T-helper 1 cell treated with Interleukin-12 subunit alpha and Interleukin-12 subunit beta and Interleukin-4 antibody, amounts not matched to agents 30 μg/mL and 1 μg/mL, for 36 hours (primary cell): ENCODE data around the gene FHOD1.

Experiments
- H3K27ac Mint-ChIP-seq: one replicate; pipeline ENCODE4 v1.8.0; 2021; ENCODE audit warnings: mild to moderate bottlenecking, mixed read lengths
- H3K27me3 Mint-ChIP-seq: one replicate; pipeline ENCODE4 v1.8.0; 2021; ENCODE audit warnings: low read depth, mixed read lengths
- H3K36me3 Mint-ChIP-seq: one replicate; pipeline ENCODE4 v1.8.0; 2021; ENCODE audit warnings: low read depth, mixed read lengths
- H3K4me1 Mint-ChIP-seq: one replicate; pipeline ENCODE4 v1.8.0; 2021; ENCODE audit warnings: low read depth, mixed read lengths
- H3K4me3 Mint-ChIP-seq: one replicate; pipeline ENCODE4 v1.8.0; 2021; ENCODE audit warnings: mild to moderate bottlenecking, moderate library complexity, mixed read lengths
- H3K9me3 Mint-ChIP-seq: one replicate; pipeline ENCODE4 v1.8.0; 2021; ENCODE audit warnings: mixed read lengths

FHOD1 gene

DNA sequence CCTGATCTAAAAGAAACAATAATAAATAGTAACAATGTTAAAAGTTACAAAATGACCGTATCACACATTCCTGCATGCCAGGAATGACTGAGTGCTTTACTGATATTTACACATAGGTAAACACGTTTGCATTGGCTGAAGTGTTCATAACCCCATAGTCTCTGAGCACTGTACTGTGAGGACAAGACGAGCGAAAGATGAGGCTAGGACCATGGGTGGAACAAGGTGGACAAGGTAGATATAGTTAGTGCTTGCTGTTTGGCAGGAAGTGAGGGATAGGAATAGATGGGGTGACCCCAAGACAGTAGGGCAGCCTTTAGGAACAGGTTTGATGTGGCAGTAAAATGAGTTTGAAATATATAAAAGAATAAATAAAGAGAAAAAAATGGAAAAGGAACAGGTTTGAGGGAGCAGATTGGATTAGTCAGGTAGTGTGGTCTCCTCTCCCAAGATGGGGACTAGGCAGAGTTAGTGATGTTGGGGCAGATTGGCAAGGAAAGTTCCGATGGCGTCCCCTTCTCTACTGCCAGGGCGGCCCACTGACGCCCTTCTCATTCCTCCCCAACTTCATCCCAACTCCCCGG lies 55.8 kb downstream of the FHOD1 start:
- peak overlapping the region; percentile 81 for H3K27ac Mint-ChIP-seq
- no peaks in the 10 kb centered on the region for H3K9me3 Mint-ChIP-seq
- H3K4me3 Mint-ChIP-seq, result peak overlapping the region; percentile 89
- peaks cover 29% of the 10 kb centered on the region for H3K36me3 Mint-ChIP-seq
- no peaks in the 10 kb centered on the region for H3K27me3 Mint-ChIP-seq
- H3K4me1 Mint-ChIP-seq, result peaks cover 26% of the 10 kb centered on the region

DNA sequence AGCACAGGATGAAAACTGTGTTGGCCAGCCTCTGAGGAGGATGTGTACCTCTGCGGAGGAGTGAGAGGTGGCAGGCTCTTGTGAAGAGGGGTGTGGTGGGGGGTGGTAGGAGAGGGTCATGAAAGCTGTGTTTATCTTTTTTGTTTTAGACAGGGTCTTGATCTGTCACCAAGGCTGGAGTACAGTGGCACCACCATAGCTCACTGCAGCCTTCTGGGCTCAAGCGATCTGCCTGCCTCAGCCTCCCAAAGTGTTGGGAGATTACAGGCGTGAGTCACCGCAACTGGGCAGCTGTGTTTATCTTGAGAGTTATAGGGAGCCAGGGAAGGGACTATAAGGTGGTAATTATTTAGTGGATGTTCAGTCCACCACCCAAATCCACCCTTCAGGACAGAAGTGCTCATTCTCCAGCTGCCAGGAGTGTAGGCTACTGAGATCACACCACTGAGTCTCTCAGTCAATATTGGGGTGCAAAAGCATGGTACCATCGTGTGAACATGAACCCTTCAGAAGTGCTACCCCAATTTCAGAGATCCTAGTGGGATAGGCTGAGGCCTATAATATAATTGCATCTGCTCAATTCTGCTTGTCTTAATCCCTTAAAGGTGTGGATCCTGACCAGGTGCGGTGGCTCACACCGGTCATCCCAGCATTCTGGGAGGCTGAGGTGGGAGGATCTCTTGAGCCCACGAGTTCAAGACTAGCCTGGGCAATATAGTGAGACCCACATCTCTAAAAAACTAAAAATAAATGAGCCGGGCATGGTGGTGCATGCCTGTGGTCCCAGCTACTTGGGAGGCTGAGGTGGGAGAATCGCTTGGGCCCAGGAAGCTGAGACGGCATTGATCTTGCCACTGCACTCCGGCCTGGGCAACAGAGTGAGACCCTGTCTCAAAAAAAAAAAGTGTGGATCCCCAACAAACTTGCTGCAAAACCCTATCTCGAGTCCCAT lies 56.6 kb downstream of the FHOD1 start:
- H3K27me3 Mint-ChIP-seq, result peaks cover under 1% of the 10 kb centered on the region
- H3K9me3 Mint-ChIP-seq, result no peaks in the 10 kb centered on the region
- H3K4me1 Mint-ChIP-seq, result peaks cover 24% of the 10 kb centered on the region
- peak overlapping the region; percentile 89 for H3K4me3 Mint-ChIP-seq
- no peak overlapping the region for H3K27ac Mint-ChIP-seq
- H3K36me3 Mint-ChIP-seq, result peaks cover 22% of the 10 kb centered on the region

DNA sequence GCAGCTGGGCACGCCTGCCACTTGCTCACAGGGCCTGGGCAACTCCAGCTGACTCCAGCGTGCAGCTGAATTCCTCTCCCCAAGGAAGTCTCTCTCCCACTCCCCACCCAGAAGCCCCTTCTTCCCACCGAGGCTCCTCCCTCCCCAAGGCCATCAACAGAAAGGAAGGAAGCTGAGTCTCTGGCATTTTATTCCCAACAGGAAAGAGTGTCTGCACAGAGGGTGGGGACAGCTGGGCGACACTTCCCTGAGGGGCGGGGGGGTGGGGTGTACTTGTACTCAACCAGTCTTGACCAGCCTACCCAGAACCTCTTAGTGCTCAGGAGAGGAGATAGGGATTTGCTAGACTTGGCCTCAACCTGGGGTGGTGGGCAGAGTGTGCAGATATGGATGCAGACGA lies 57.2 kb downstream of the FHOD1 start, which contains the start of gene EXOC3L1:
EXOC3L1 (minus strand) TSS at position 96 of the 400 bp plus-strand sequence. CDS start 460 bp downstream, outside the sequence.
- H3K9me3 Mint-ChIP-seq, result no peaks in the 10 kb centered on the region
- H3K27me3 Mint-ChIP-seq, result peaks cover 8% of the 10 kb centered on the region
- H3K36me3 Mint-ChIP-seq, result peaks cover 17% of the 10 kb centered on the region
- H3K27ac Mint-ChIP-seq, result no peak within 1 kb of the TSS
- H3K4me3 Mint-ChIP-seq, result no peak within 1 kb of the TSS
- H3K4me1 Mint-ChIP-seq, result peaks cover 29% of the 10 kb centered on the region

DNA sequence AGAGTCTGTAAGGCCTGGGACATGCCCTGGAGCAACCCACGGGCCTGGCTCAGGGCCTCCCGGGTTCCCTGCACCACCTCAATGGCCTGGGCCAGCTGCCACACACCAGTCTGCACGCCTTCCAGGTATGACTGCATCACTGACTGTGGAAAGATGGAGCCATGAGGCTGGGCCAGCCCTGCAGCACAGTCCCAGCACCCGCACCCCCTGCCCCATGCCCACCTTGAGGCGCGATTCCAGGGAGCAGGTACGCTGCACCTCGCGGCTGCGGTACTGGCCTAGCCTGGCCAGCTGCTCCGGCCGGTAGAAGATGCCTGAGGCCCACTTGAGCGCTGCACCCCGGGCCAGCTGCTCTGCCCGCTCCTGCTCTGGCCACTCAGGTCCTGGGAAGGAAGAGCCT lies 58.5 kb downstream of the FHOD1 start:
- Mint-ChIP-seq H3K4me1 (peaks cover 26% of the 10 kb centered on the region), H3K27me3 (peaks cover 8% of the 10 kb centered on the region), H3K9me3 (no peaks in the 10 kb centered on the region), H3K36me3 (peaks cover 6% of the 10 kb centered on the region), H3K4me3 (no peak overlapping the region), H3K27ac (no peak overlapping the region)

DNA sequence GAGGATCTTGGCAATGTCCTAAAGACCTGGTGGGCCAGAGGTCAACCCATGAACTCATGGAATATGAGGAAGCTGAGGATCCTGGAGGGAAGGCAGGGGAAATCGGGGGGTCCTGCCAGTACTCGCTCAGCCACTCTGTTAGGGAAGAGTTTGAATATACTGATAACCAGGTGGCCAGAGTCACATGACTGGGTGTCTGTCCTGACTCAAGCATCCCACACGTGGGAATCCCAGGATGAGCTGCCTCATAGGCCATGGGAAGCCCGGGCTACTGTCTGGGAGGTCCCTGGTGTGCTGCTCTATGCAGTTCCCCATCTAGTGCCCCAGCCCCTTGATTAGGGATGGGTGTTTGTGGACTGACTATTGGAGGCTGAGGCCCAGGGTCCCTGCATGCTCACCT lies 59.0 kb downstream of the FHOD1 start:
- peaks cover 21% of the 10 kb centered on the region for H3K4me1 Mint-ChIP-seq
- H3K4me3 Mint-ChIP-seq, result no peak overlapping the region
- H3K36me3 Mint-ChIP-seq, result peaks cover 6% of the 10 kb centered on the region
- no peak overlapping the region for H3K27ac Mint-ChIP-seq
- no peaks in the 10 kb centered on the region for H3K9me3 Mint-ChIP-seq
- H3K27me3 Mint-ChIP-seq, result peaks cover 8% of the 10 kb centered on the region

DNA sequence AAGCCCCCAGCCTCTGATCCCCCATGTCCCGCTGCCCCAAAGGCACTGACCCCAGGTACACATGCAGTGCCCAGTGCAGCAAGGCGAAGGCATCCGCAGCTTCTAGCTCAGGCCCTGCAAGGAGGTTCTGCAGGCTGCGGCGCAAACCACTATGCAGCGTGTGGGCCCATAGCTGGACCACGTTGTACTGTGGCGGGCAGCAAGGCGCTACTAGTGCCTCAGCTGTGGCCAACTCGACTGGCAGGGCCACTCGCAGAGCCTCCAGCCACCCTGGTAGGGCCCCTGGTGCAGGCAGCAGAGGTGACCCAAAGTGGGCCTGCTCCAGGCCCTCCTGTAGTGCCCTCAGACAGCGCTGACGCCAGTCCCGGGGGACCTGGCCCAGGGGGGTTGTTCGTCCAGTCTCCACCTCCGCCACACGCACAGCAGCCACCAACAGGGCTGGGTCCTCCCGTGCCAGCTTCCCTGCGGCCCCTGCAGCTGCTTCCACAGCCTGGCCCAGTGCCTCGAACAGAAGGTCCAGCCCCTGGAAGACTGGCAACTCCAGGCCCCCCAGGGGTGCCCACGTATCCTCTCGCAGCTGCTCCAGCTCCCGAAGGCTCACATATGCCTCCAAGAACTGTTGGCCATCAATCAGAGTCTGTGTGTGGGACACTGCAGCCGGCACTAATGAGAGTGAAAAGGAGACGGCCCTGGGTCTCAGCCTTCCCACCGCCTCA lies 59.9 kb downstream of the FHOD1 start:
- H3K4me1 Mint-ChIP-seq, result peaks cover 15% of the 10 kb centered on the region
- H3K27me3 Mint-ChIP-seq, result peaks cover 8% of the 10 kb centered on the region
- H3K9me3 Mint-ChIP-seq, result no peaks in the 10 kb centered on the region
- peaks cover 2% of the 10 kb centered on the region for H3K36me3 Mint-ChIP-seq
- no peak overlapping the region for H3K4me3 Mint-ChIP-seq
- no peak overlapping the region for H3K27ac Mint-ChIP-seq

DNA sequence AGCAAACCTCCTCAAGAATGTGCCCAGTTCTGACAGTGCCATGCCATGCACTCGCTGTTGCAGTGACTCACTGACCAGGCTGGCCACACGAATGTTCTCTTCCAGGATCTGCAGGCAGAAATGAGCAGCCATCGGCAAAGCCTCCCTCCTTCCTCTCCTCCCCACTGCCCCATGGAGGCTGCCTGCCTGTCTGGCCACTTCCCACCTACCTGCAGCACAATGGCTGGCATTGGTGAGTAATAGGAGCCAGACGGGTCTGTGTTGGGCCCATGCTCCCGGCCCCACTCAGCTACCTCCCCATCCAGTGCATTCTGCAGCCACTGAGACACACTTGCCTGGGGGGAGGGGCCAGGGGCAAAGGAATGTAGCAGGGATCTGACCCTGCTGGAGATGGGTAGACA lies 60.7 kb downstream of the FHOD1 start:
- H3K4me1 Mint-ChIP-seq, result peaks cover 12% of the 10 kb centered on the region
- H3K9me3 Mint-ChIP-seq, result no peaks in the 10 kb centered on the region
- H3K27me3 Mint-ChIP-seq, result peaks cover 8% of the 10 kb centered on the region
- H3K36me3 Mint-ChIP-seq, result peaks cover 2% of the 10 kb centered on the region
- H3K27ac Mint-ChIP-seq, result no peak overlapping the region
- no peak overlapping the region for H3K4me3 Mint-ChIP-seq

DNA sequence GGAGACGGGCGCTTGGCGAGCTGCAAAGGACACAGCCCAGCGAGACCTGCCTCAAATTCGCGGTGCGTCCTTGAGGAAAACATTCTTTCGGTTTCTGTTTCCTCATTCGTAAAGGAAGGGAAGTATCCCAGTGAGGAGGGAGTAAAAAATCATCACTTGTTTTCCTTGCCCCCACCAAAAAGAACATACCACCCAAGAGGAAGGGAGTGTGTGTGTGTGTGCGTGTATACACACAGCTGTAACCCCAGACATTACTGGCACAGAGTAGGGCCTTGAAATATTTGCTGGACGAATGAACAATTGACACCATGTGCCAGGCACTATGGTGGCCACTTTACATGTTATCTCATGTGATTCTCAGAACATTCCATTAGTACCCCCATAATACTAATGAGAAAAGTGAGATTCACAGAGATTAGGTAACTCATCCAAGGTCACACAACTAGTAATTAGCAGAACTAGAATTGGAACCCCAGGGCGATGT lies 61.6 kb downstream of the FHOD1 start:
- H3K9me3 Mint-ChIP-seq, result no peaks in the 10 kb centered on the region
- H3K27me3 Mint-ChIP-seq, result peaks cover 8% of the 10 kb centered on the region
- H3K4me1 Mint-ChIP-seq, result peaks cover 8% of the 10 kb centered on the region
- H3K27ac Mint-ChIP-seq, result no peak overlapping the region
- peak overlapping the region; percentile 86 for H3K4me3 Mint-ChIP-seq
- H3K36me3 Mint-ChIP-seq, result peaks cover 2% of the 10 kb centered on the region

DNA sequence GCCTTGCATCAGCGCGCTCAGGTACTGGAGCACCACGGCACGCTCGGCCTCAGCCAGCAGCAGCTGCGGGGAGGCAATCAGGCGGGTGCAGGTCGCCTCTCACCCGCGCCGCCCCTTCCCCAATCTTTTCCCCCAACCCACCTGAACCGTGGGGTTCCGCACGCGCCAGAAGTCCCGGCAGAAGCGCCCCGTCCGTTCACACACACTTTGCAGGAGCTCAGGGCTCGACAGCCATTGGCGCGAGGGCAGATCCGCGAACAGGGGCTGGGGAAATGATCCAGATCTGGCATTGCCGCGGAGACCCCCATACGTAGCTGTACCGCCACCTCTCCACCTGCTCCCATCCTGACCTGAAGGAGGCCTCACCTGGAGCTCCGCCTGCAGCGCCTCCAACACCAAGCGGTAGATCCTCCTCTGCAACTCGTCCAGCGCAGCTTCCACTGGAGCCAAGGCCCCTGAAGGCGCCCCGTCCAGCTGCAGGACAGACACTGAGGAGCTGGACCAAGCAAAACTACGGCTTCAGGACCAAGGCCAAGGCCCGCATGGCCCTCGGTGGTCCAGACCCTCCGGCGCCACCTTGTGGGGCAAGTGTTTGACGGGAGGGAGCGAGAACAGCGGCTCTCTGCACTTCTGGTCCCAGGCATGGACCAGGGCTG lies 62.2 kb downstream of the FHOD1 start:
- H3K27ac Mint-ChIP-seq, result peak overlapping the region; percentile 79
- H3K4me1 Mint-ChIP-seq, result peaks cover 8% of the 10 kb centered on the region
- H3K36me3 Mint-ChIP-seq, result peaks cover 2% of the 10 kb centered on the region
- peaks cover 8% of the 10 kb centered on the region for H3K27me3 Mint-ChIP-seq
- H3K4me3 Mint-ChIP-seq, result peak overlapping the region; percentile 86
- no peaks in the 10 kb centered on the region for H3K9me3 Mint-ChIP-seq

DNA sequence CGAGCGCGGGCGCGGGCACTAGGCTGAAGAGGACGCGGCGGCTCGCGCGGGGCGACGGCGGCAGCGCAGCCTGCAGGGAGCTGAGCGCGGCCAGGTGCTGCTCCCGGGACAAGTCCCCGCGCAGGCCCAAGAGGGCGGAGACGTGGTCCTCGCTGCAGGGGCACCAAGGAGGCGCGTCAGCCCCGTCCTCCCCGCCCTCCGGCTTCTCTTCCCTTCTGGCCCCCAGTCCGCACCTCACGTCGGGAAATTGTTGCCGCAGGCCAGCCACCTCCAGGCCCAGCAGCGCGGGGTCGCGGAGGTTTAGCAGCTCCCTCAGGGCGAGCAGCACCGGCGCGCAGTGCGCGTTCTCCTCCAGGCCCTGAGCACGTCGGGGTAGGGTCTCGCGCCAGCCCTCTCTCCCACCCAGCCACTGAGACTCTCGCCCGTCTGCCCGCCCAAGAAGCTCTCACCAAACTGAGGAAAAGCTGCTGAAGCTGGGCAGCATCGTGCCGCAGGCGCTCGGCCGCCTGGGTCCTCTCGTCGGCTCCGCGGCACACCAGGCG lies 62.8 kb downstream of the FHOD1 start:
- H3K36me3 Mint-ChIP-seq, result peaks cover 2% of the 10 kb centered on the region
- H3K27me3 Mint-ChIP-seq, result peaks cover 8% of the 10 kb centered on the region
- H3K9me3 Mint-ChIP-seq, result no peaks in the 10 kb centered on the region
- H3K4me1 Mint-ChIP-seq, result peaks cover 8% of the 10 kb centered on the region
- H3K27ac Mint-ChIP-seq, result no peak overlapping the region
- H3K4me3 Mint-ChIP-seq, result peak overlapping the region; percentile 66

DNA sequence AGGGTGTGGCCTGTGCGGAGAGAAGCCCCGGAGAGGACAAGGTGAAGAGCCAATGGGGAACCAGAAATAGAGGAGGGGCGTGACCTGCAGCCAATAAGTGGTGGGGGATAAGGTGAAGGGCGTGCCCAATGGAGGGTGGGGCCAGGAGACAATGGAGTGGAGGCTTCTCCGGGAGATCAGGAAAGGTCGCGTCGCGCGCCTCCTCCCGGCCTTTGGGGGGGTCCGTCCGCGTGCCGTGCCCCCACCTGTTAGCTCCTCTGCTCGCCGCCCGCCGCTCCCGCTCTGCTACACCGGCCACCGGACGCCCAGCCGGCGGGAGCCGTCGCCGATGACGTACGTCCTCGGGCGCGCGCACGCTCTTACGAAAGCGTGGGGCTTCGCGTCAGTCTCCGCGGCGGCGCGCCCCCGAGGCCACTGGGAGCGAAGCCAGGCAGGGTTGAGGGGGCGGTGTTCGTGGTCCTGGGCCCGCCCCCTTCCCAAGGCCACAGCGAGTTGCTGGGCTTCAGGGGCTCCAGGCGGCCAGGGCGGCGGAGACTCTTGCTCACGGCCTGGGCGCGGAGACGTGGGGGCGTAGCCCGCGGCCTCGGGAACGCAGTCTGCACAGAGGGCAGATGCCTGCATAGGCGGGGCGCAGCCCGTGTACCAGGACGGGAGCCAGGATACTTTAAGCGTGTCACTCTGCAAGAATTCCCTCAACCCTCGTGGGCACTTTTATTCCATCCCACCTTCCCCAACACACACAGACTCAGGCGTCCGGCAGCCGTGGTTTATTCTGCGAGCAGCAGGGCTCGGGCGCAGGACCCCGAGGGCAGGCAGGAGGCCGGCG lies 63.4 kb downstream of the FHOD1 start, which contains the start of gene MATCAP1:
MATCAP1 (minus strand) TSS at position 337 of the 826 bp plus-strand sequence. CDS start 3,353 bp downstream, outside the sequence.
- no peaks in the 10 kb centered on the region for H3K9me3 Mint-ChIP-seq
- H3K4me1 Mint-ChIP-seq, result peaks cover 13% of the 10 kb centered on the region
- peak within 1 kb of the TSS; percentile 66 for H3K4me3 Mint-ChIP-seq

DNA sequence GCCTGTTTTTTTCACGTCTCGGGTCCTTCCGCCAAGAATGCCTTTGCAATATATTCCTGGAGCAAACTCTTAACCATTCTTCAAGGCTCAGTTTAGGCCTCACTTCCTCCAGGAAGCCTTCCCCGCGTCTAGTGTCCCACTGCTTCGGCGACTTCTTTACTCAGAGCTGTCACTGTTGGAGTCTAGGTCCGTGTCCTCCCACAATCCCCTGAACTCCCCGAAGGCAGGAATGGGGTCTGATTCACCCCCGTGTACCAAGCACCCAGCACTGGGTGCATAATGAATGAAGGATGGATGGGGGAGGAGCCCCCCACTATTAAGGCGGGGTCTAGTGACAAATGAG lies 64.0 kb downstream of the FHOD1 start:
- no peaks in the 10 kb centered on the region for H3K9me3 Mint-ChIP-seq
- H3K27ac Mint-ChIP-seq, result no peak overlapping the region
- H3K4me3 Mint-ChIP-seq, result no peak overlapping the region
- peaks cover 2% of the 10 kb centered on the region for H3K36me3 Mint-ChIP-seq
- H3K4me1 Mint-ChIP-seq, result peaks cover 17% of the 10 kb centered on the region
- H3K27me3 Mint-ChIP-seq, result peaks cover 8% of the 10 kb centered on the region

More for the DNA sequence above, 63.4 kb downstream of the FHOD1 start, which contains the start of gene MATCAP1:
- Mint-ChIP-seq H3K27me3 (peaks cover 8% of the 10 kb centered on the region), H3K27ac (peak within 1 kb of the TSS; percentile 33), H3K36me3 (peaks cover 2% of the 10 kb centered on the region)

DNA sequence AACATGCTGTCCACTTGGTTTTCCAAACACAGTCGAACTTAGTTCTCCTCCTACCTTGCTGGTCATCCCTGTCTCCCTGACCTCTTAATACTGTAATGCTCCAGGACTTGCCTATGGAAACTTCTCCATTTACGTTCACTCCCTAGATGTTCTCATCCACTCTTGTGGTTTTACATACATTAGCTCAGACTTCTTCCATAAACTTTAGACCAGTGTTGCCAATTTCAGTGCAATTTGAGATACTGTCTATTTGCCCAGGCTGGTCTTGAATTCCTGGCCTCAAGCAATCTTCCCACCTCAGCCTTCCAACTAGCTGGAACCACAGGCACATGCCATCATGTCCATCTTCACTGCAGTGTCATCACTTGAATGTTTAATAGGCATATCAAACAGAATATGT lies 65.0 kb downstream of the FHOD1 start:
- Mint-ChIP-seq H3K27me3 (peaks cover 8% of the 10 kb centered on the region), H3K27ac (no peak overlapping the region), H3K36me3 (peaks cover 6% of the 10 kb centered on the region), H3K4me3 (no peak overlapping the region), H3K4me1 (peaks cover 23% of the 10 kb centered on the region), H3K9me3 (no peaks in the 10 kb centered on the region)
